SK-N-SH (cell line): ENCODE measurements around the gene TOM1L1.

ENCODE experiments used
- ELF1 ChIP-seq: IDR thresholded peaks from 2 replicates; pipeline ENCODE4 v1.4.0; 2012
- EP300 ChIP-seq, 2 experiments: IDR thresholded peaks; 2 replicates each; pipeline versions ENCODE4 v1.4.0 to v1.6.1; 2012; ENCODE audit warnings: borderline replicate concordance in 1 of 2, low read depth in 1 of 2, low read length in 1 of 2
- FOXJ3 ChIP-seq: sonication (generic); formaldehyde crosslinking; IDR thresholded peaks from 2 replicates; pipeline ENCODE4 v1.5.1; 2020; ENCODE audit warnings: mild to moderate bottlenecking, missing genetic modification reagents
- MXI1 ChIP-seq: IDR thresholded peaks from 2 replicates; pipeline ENCODE4 v1.6.1; 2012; ENCODE audit warnings: mild to moderate bottlenecking, low read depth, low read length, improper control_type of control experiment
- NRF1 ChIP-seq: IDR thresholded peaks from 2 replicates; pipeline ENCODE4 v1.6.1; 2012; ENCODE audit warnings: low read depth, mild to moderate bottlenecking, low read length
- TEAD4 ChIP-seq: IDR thresholded peaks from 2 replicates; pipeline ENCODE4 v1.4.0; 2012; ENCODE audit warnings: mild to moderate bottlenecking, borderline replicate concordance; ENCODE audit not compliant: insufficient read depth
- TF ChIP-seq, protein P1 (sequence below): fragments of 200-600 bp; sonication (generic); IDR thresholded peaks from 2 replicates; pipeline ENCODE4 v1.6.1; 2017; ENCODE audit warnings: antibody characterized with exemption, mild to moderate bottlenecking, moderate library complexity
- TF ChIP-seq, protein P2 (sequence below): IDR thresholded peaks from 2 replicates; pipeline ENCODE4 v1.4.0; 2012; ENCODE audit warnings: low read depth, borderline replicate concordance

DNA sequence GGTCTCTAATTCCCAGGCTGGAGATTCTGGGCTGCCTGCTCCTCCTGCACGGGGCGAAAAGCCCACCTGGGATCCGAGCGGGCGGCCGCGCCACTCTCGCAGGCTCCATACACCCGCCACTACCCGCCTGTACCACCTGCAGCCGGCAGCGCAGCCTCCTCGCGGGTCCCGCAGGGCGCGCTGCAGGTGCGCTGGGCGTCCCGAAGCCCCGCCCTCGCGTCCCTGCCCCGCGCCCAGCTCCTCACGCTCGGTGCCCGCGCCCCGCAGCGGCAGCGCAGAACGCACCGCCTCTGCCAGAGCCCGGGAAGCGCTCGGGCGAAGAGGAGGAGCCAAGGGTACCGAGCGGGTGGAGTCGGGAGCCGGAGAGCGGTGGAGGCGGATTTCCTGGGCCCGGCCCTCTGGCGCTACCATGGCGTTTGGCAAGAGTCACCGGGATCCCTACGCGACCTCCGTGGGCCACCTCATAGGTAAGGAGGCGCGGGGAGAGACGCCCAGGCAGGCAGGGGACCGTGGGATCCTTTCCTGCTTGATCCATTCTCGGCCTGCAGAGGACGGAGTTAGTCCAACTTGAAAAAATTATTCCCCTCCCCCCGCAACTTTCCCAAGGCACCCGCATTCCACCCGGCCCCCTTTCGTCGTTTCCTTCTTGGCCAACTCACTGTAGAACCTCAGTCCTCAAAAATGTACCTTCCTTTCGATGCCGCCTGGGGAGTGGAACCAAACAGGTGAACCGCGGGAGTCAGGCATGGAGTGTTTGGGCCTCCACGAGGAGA, at the start of gene TOM1L1:
- TF ChIP-seq NRF1, result no peak
- TF ChIP-seq, protein P1, sequence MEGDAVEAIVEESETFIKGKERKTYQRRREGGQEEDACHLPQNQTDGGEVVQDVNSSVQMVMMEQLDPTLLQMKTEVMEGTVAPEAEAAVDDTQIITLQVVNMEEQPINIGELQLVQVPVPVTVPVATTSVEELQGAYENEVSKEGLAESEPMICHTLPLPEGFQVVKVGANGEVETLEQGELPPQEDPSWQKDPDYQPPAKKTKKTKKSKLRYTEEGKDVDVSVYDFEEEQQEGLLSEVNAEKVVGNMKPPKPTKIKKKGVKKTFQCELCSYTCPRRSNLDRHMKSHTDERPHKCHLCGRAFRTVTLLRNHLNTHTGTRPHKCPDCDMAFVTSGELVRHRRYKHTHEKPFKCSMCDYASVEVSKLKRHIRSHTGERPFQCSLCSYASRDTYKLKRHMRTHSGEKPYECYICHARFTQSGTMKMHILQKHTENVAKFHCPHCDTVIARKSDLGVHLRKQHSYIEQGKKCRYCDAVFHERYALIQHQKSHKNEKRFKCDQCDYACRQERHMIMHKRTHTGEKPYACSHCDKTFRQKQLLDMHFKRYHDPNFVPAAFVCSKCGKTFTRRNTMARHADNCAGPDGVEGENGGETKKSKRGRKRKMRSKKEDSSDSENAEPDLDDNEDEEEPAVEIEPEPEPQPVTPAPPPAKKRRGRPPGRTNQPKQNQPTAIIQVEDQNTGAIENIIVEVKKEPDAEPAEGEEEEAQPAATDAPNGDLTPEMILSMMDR, result peak; percentile 18; the same call in 1 of the 2 replicates
- 0 out of 2 replicates have a peak, but pooled peaks have one; percentile 29 for TF ChIP-seq ELF1
- TF ChIP-seq, protein P2, sequence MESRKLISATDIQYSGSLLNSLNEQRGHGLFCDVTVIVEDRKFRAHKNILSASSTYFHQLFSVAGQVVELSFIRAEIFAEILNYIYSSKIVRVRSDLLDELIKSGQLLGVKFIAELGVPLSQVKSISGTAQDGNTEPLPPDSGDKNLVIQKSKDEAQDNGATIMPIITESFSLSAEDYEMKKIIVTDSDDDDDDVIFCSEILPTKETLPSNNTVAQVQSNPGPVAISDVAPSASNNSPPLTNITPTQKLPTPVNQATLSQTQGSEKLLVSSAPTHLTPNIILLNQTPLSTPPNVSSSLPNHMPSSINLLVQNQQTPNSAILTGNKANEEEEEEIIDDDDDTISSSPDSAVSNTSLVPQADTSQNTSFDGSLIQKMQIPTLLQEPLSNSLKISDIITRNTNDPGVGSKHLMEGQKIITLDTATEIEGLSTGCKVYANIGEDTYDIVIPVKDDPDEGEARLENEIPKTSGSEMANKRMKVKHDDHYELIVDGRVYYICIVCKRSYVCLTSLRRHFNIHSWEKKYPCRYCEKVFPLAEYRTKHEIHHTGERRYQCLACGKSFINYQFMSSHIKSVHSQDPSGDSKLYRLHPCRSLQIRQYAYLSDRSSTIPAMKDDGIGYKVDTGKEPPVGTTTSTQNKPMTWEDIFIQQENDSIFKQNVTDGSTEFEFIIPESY, result no peak
- no peak for TF ChIP-seq TEAD4
- TF ChIP-seq EP300 (IDR thresholded peaks at IDR 0.05; ENCODE audit: borderline replicate concordance in 1 of 2, low read depth in 1 of 2, low read length in 1 of 2), result no peak
- peak; percentile 62 for TF ChIP-seq MXI1
- TF ChIP-seq FOXJ3 (CRISPR knock-in tag), result no peak
